Stimulated activated CD4-positive, alpha-beta T cell treated with anti-CD3 and anti-CD28 coated beads, Interleukin-12 subunit alpha, Interleukin-12 subunit beta, amount 100 ng/mL, for 48 hours (primary cell): ENCODE measurements around the gene GPATCH2L.

Source experiments
- DNase-seq, 3 donors: peaks; one replicate each; pipeline ENCODE4 v3.0.0-alpha.2; 2020; ENCODE audit warnings: low read depth in 2 of 3, low spot score in 1 of 3

The GPATCH2L gene

DNA sequence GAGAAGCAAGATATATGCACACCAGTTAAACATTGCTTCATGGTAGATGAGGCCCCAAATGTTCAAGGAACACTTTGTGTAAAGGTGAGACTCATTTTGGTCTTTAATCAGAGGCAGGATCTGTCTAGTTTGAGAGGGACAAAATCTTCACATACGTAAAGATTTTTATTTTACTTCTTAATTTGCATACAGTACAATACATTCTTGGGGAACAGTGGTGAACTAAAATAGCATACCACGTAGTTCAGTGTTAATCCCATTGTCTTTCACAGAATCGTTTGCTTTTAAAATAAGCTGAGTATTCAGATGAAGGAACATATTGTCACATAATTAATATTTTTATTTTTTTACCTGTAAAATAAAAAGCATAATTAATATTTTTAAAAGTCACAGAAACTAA, 43.3 kb downstream of the GPATCH2L start:
- DNase-seq = no peak

DNA sequence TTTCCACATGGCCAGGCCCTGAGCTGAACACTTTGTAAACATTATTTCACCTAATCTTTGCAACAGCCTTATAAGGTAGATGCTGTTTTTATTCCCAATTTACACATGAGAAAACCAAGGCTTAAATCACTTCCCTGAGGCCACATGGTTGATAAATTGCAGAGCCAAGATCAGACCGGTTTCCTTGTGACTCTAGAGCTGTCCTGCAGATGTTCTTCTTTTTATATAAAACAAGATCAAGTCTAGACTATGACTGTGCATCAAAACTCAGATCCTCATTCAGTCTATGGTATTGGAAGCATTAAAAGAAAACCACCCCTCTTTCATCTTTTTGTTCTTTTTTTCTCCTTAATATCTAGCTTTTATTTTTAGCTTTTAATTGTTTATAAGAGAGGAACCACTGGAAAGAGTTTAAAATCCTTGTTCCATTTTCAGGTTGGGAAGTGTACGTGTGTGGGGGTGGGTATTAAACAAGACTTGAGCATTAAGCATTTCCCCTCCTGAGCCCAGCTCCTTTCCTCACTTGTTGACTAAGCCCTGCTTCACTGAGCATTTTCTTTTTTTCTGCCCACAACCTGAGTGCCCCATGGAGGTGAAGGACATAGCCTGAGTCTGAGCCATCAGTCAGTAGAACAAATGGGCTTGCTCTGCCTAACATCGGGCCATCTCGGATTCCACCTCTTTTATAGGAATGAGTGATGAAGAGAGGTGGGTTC, 45.4 kb downstream of the GPATCH2L start:
- no peak for DNase-seq

DNA sequence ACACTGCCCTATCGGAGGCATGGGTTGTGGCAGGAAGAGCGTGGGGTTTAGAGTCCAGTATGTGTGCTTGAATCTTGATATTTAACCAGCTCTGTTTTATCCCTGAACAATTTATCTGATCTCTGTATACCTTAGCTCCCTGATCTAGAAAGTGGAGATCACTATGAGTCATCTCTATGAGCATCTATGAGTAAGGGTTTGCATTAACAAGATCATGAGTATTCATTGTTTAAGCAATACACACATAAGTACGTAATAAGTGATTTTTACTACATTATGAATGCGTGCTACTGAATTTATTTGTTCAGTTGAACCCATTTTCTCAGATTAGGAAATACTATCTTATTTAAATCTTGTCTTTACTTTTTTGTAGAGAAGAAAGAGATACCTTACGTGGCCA, 49.4 kb downstream of the GPATCH2L start:
- DNase-seq = no peak

DNA sequence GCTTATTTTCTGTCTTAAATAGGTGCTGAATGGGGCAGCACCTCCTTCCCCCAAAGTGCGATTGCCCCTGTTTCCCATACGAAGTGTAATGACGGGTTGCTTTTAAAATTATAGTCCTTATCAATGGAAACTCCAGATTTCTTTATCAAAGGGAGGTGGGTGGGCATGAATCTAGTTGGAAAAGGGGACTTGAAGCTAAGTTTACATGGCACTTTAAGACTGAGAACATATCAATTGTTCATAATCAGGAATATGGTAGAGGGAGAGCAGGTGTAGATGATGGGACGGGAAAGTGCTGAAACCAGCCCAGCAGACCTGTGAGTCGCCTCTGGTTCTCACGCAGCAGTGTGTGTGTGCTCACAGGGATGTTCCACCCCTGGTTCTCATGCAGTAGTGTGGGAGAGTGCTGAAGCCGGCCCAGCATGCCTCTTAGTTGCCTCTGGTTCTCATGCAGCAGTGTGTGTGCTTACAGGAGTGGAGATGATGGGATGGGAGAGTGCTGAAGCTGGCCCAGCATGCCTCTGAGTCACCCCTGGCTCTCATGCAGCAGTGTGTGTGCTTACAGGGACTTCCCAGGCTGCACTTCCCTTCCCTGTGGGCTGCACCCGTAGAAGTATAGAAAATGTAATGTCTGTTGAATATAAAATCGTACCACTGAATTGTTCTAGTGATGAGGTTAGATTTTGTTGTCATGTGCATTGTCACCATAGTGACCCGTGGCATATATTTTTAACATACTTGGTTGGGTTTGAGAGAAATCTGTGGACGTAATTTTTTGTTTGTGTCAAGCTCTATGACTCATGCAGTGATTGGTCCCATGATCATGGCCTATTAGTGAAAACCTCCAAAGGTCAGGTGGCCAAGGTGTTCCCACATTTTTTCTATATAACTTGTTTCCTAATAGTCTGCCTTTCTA, 51.6 kb downstream of the GPATCH2L start:
- no peak for DNase-seq

DNA sequence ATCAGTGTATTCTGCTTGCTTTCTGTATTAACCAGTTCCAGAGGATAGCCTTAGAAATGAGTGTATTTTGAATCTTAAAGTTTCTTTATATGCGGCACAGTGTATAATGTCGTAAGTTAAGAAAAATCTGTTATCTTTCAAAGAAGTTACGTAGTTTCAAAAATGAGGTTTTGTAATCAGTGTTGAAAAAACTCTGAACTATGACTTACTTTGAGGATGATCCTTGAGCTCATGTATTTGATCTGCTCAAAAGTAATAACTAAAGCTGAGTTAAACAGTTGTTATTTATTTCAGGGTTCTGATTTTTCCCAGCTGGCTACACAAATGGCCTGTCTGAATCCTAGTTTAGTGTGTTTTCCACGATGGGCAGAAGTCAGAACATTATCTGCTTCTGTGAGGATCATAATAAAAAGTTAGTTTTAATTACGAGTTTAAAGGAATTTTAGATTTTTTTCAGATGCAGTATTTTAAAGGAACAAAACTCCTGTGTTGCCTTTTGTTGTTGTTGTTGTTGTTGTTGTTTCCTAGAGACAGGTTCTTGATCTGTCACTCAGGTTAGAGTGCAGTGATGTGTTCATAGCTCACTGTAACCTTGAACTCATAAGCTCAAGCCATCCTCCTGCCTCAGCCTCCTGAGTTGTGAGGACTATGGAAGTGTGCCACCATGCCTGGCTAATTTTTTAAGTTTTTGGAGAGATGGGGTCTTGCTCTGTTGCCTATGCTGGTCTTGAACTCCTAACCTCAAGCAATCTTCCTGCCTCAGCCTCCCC, 52.9 kb downstream of the GPATCH2L start:
- no peak for DNase-seq

GRCh38 chr14:76205708-76206107, 54.0 kb downstream of the GPATCH2L start:
- DNase-seq = no peak

GRCh38 chr14:76208340-76208739, 56.6 kb downstream of the GPATCH2L start:
- DNase-seq = no peak

DNA sequence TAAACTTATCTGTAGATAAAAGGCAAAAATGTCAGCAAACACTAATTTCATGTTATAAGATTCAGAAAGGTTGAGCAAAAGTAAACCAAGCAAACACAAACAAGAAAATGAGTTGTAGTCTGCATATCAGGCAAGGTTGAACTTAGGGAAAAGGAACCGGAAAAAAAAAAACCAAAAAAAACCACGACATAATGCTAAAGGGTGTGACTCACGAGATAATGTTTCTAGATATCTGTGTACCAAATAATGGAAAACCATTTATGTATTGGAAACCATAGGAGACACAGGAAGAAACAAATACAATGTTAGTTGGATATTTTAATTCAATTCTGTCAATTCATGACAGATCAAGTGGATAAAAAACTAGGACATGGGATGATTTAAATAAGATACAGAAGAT, 60.5 kb downstream of the GPATCH2L start:
- no peak for DNase-seq

GRCh38 chr14:76217179-76217578, 65.5 kb downstream of the GPATCH2L start:
- no peak for DNase-seq

DNA sequence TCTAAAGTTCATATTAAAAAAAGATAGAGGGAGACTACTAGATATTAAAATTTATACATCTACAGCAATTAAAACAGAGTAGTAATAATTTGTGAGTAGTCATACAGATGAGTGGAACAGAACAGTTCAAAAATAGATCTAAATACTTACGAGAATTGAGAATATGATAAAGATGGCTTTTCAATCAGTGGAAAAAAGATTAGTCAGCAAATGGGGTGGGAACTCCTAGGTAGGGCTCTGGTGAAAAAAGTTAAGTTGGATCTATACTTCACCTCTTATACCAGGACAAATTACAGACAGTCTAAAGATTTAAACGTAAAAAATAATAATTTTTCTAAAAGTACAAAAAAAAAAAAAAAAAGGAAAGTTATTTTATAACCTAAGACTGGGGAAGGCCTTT, 66.9 kb downstream of the GPATCH2L start:
- no peak for DNase-seq

DNA sequence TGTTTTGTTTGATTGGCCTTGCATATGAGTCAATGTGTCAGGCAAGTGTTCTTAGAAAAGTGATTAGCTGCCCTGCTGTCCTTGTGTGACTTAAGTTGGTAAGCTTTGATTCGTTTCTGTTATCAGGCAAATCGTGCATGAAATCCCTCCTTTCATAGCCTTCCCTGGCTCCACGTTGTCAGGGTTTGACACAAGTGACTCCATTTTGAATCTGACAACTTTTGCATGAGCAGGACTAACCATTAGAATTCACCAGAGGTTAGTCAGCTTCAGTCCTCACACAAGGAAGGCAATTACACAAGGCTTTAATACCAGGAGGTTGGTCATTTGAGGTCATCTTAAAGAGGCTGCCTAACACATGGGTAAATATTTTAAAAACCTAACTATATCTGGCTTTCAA, 68.2 kb downstream of the GPATCH2L start:
- no peak for DNase-seq

DNA sequence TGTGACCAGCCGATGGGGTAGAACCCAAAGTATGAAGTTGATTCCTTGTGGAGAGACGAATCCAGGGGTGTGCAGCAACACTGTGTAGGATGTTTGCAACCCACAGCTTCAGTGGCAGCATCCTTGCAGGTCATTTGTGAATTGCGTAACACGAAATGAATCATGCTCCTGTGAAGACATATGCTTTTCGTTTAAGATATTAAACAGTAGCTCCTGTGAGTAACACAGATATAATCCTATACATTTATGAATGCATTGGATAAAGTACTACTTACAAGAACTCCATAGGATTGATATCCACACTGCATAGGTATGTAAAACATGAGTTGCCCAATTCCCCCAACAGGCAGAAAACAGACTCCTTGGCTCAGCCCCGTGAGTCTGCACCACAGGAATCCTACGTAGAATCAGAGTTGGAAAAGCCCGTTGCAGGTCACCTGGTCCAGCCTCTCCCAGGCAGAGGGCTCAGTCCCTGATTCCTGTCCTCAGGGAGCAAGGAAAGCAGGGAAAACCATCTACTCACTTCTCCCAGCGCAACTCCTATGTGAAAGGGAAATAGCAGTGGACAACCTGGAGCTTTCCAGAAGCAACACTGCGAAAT, 75.8 kb downstream of the GPATCH2L start:
- no peak for DNase-seq

- no peak for DNase-seq
These were observed 76.4 kb downstream of the GPATCH2L start for GRCh38 chr14:76228138-76228537.

DNA sequence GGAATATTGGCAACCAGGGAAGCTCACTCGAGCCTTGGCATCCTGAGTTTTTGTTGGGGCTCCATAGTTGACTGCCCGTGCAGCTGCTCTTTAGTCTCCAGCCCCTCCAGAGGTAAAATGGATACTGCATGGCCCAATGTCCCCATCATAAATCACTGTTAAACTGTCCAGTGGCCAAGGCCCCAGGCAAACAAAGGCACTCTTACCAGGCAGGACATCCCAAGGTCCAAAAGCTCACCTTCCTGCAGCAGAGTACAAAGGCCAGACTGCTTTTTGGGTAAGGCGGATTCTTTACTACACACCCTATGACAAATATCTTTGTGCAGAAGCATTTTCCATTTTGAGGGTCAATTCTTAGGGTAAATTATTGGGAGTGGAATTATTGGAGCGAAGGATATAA, 81.1 kb downstream of the GPATCH2L start:
- no peak for DNase-seq

DNA sequence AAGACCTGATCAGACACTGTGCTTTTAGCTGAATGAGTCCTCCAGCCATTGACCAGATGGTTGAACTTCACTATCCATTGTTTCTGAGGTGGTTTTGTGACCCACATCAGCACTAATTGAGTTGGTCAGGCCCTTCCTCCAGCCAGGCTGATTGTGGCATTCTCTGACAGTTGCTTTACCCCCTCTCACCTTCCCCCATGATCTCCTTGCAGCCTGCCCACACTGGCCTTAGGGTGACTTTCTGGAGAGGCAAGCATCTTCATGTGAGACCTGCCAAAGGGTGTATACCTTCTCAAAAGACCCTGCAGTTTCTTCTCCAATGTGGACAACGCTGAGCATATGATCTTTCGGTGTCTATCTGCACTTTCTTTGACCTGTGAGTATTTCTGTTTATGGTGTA, 83.9 kb downstream of the GPATCH2L start:
- DNase-seq = no peak

- DNase-seq = no peak
These were observed 84.7 kb downstream of the GPATCH2L start for GRCh38 chr14:76236172-76237130.

- DNase-seq = no peak
These were observed 85.7 kb downstream of the GPATCH2L start for GRCh38 chr14:76237349-76237990.

DNA sequence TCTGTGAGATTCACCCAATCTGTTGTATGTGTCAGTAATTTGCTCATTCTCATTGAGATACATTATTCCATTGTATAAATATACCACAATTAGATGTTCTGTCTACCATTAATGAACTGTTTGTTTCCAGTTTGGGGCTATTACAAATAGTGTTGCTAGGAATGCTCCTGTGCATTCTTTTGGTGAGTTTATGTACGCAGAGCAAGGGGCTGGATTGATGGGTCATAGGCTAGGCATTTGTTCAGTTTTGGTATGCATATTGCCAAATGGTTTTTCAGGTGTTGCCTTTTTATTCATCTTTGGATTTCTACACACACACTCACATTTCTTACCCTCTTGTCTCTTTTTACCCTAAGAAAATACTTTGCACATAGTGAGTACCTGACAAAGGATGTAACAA, 93.4 kb downstream of the GPATCH2L start:
- DNase-seq = no peak

- no peak for DNase-seq
These were observed 98.6 kb downstream of the GPATCH2L start for GRCh38 chr14:76250302-76250701.

- no peak for DNase-seq
These were observed 100.7 kb downstream of the GPATCH2L start for GRCh38 chr14:76252471-76252870.
